Ectodermal cell (in vitro differentiated cells): ENCODE data around the gene TRPM8.

Source experiments
- H3K27ac ChIP-seq: 2 replicates; pipeline ENCODE4 v1.7.0; 2013; ENCODE audit warnings: mild to moderate bottlenecking, low read depth, low read length; ENCODE audit not compliant: insufficient read depth, poor library complexity, severe bottlenecking
- H3K27me3 ChIP-seq: 2 replicates; pipeline ENCODE4 v1.7.0; 2013; ENCODE audit warnings: mild to moderate bottlenecking, low read length; ENCODE audit not compliant: insufficient read depth, control insufficient read depth, poor library complexity, severe bottlenecking
- H3K36me3 ChIP-seq: one replicate; pipeline ENCODE4 v1.7.0; 2013; ENCODE audit warnings: low read length; ENCODE audit not compliant: control insufficient read depth, insufficient read depth
- H3K4me1 ChIP-seq: one replicate; pipeline ENCODE4 v1.7.0; 2013; ENCODE audit warnings: low read length; ENCODE audit not compliant: control insufficient read depth, insufficient read depth
- H3K4me3 ChIP-seq: 2 replicates; pipeline ENCODE4 v1.7.0; 2013; ENCODE audit warnings: low read depth, low read length, control low read depth; ENCODE audit not compliant: insufficient read depth
- H3K9me3 ChIP-seq: 2 replicates; pipeline ENCODE4 v1.7.0; 2013; ENCODE audit warnings: mild to moderate bottlenecking, low read length, moderate library complexity; ENCODE audit not compliant: control insufficient read depth
- WGBS, 2 experiments: methylation state at CpG; one replicate each; pipeline ENCODE4 v1.1.7; 2013; ENCODE audit warnings: missing lambda C conversion rate in 2 of 2; 5-methylcytosine and 5-hydroxymethylcytosine counted together

The TRPM8 gene

GRCh38 chr2:234058881-234059280, 141.7 kb downstream of the TRPM8 start:
- no peaks in the 10 kb centered on the region for H3K4me1 ChIP-seq
- no peak overlapping the region for H3K27ac ChIP-seq
- no peaks in the 10 kb centered on the region for H3K27me3 ChIP-seq
- H3K4me3 ChIP-seq, result no peak overlapping the region
- 92 to 94% methylated on average over 4 of the region's 4 CpGs for WGBS, 2 experiments
- H3K9me3 ChIP-seq, result no peaks in the 10 kb centered on the region
- no peaks in the 10 kb centered on the region for H3K36me3 ChIP-seq

DNA sequence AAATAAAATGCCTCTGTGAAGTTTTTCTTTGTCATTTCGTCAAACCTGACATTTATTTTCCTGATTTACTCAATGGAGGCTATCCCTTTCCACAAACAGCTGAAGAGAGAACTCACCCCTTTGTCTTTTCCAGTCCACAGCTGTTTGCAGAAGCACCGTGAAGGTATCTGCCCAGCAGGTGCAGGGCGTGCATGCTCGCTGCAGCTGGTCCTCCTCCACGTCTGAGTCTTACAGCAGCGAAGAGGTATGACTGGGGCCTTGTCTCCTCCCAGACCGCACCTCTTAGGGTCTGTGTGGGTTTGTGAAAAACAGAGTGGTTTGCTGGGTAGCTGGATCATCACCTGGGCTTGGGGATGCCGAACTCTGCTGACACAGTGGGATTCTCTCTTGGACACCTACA, 143.1 kb downstream of the TRPM8 start:
- no peaks in the 10 kb centered on the region for H3K4me1 ChIP-seq
- no peak overlapping the region for H3K27ac ChIP-seq
- no peaks in the 10 kb centered on the region for H3K9me3 ChIP-seq
- no peaks in the 10 kb centered on the region for H3K27me3 ChIP-seq
- WGBS, 2 experiments, result 75 to 85% methylated on average over 8 of the region's 8 CpGs
- no peaks in the 10 kb centered on the region for H3K36me3 ChIP-seq
- H3K4me3 ChIP-seq, result no peak overlapping the region

DNA sequence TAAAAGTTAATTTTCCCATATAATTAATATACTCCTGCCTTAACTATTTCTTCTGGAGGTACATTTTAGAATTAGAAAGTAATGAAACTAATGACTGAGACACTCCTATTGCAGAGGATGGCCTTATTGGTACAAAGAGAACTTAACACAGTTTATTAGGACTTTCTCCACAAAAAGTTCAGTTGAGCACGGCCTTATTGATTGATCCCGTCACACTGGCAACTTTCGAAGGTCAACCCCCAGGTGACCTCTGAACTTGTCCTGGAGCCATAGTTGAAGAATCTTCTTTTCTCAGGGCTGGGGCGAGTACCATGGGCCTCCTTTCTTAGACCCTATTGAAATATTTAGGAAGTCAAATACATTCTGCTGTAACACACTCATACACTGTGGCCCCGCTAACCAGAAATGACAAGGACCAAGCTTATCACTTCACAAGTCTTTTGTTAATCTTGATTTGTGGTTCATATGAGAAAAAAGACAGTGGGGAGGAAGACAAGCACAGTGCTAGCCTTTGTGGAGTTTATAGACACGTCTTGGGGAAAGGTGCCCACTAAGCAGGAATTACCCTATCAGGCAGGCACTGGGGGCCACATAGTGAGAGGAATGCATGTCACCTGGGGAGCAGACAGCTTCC, 144.6 kb downstream of the TRPM8 start:
- no peaks in the 10 kb centered on the region for H3K27me3 ChIP-seq
- no peaks in the 10 kb centered on the region for H3K4me1 ChIP-seq
- WGBS, 2 experiments, result 87 to 89% methylated on average over 5 to 6 of the region's 6 CpGs
- H3K4me3 ChIP-seq, result no peak overlapping the region
- no peaks in the 10 kb centered on the region for H3K36me3 ChIP-seq
- H3K9me3 ChIP-seq, result no peaks in the 10 kb centered on the region
- no peak overlapping the region for H3K27ac ChIP-seq

GRCh38 chr2:234066587-234066986, 149.4 kb downstream of the TRPM8 start:
- WGBS, 2 experiments, result 93 to 94% methylated on average over 2 of the region's 2 CpGs
- no peak overlapping the region for H3K4me3 ChIP-seq
- no peaks in the 10 kb centered on the region for H3K27me3 ChIP-seq
- H3K36me3 ChIP-seq, result no peaks in the 10 kb centered on the region
- no peaks in the 10 kb centered on the region for H3K9me3 ChIP-seq
- no peaks in the 10 kb centered on the region for H3K4me1 ChIP-seq
- H3K27ac ChIP-seq, result no peak overlapping the region
